ENCODE results near the gene ARPC2.

The ARPC2 gene

GRCh38 chr2:218221000-218221399 lies 4.0 kb downstream of the ARPC2 start:
- ChIA-PET POLR2A (ENCODE audit: low non-redundant PET) (interaction anchor here (0.6 kb wide), 2 partner anchors 28 to 73 kb away, joined by 3 read pairs; no protein-coding TSS in a partner anchor), CTCF (no interaction called here)
- DNase-seq (ENCODE audit: low spot score) = no peak
- H3K27ac ChIP-seq = peak overlapping the region; percentile 53
- no peak for TF ChIP-seq CTCF (conservative IDR thresholded peaks at IDR 0.05; ENCODE audit: low read depth)

- no peak for TF ChIP-seq CTCF (conservative IDR thresholded peaks at IDR 0.05; ENCODE audit: low read depth)
- POLR2A ChIA-PET (ENCODE audit: low non-redundant PET) = no interaction called here
- H3K27ac ChIP-seq = no peak overlapping the region
- CTCF ChIA-PET = interaction anchor here (0.5 to 0.7 kb wide), 2 partner anchors 14 to 24 kb away, joined by 3 read pairs; no protein-coding TSS in a partner anchor
- no peak for DNase-seq (ENCODE audit: low spot score)
Observed at GRCh38 chr2:218223046-218223445, 6.1 kb downstream of the ARPC2 start.

GRCh38 chr2:218224186-218224585 lies 7.2 kb downstream of the ARPC2 start:
- H3K27ac ChIP-seq = no peak overlapping the region
- no peak for TF ChIP-seq CTCF (conservative IDR thresholded peaks at IDR 0.05; ENCODE audit: low read depth)
- DNase-seq (ENCODE audit: low spot score) = no peak
- CTCF ChIA-PET = no interaction called here
- POLR2A ChIA-PET (ENCODE audit: low non-redundant PET) = no interaction called here

GRCh38 chr2:218226903-218227302 lies 9.9 kb downstream of the ARPC2 start:
- POLR2A ChIA-PET (ENCODE audit: low non-redundant PET) = no interaction called here

GRCh38 chr2:218228366-218229090 lies 11.5 kb downstream of the ARPC2 start:
- DNase-seq (ENCODE audit: low spot score) = peak; percentile 61
- H3K27ac ChIP-seq = peak overlapping the region; percentile 66
- ChIA-PET POLR2A (ENCODE audit: low non-redundant PET) (no interaction called here), CTCF (no interaction called here)
- no peak for TF ChIP-seq CTCF (conservative IDR thresholded peaks at IDR 0.05; ENCODE audit: low read depth)

More at GRCh38 chr2:218226903-218227302, 9.9 kb downstream of the ARPC2 start:
- no peak for DNase-seq (ENCODE audit: low spot score)
- CTCF ChIA-PET = no interaction called here
- TF ChIP-seq CTCF (conservative IDR thresholded peaks at IDR 0.05; ENCODE audit: low read depth) = no peak
- H3K27ac ChIP-seq = no peak overlapping the region

GRCh38 chr2:218229239-218229638 lies 12.2 kb downstream of the ARPC2 start:
- POLR2A ChIA-PET (ENCODE audit: low non-redundant PET) = interaction anchor here (0.8 kb wide), 1 partner anchor 10 kb away, joined by 5 read pairs; no protein-coding TSS in a partner anchor
- peak; percentile 62 for DNase-seq (ENCODE audit: low spot score)
- no peak overlapping the region for H3K27ac ChIP-seq
- no peak for TF ChIP-seq CTCF (conservative IDR thresholded peaks at IDR 0.05; ENCODE audit: low read depth)
- CTCF ChIA-PET = interaction anchor here (0.6 to 1.0 kb wide), 4 partner anchors 9 to 76 kb away, joined by 3 to 4 read pairs (median 4); no protein-coding TSS in a partner anchor

Data from RWPE1 (cell line).